ENCODE measurements around the gene ABCB8. TPM values are rescaled to one million over a fixed set of nuclear protein-coding genes. Genes with fewer than 3 reads are reported as not detected.
A peak's percentile ranks its signal among the peaks of the same experiment; 100 is the strongest.

The ABCB8 gene
- total RNA-seq, 1 donor from 2014 or later = 57.4 TPM

DNA sequence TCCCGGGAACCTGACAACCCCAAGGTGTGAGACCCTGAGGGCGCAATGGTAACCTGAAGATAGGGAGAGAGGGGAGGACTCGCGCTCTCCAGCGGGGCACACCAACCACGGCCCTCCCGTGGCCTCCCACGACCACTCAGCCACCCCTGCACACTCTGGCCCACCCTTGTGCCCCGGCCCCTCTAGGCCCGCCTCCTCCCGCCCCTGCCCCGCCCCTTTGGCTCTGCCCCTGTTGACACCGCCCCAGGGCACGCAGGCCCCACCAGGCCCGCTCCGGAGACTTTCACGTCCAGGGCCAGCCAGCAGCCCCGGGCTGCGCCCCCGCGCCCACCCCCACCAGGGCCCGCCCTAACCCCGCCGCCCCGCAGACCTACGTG lies 14.9 kb upstream of the ABCB8 start:
- Mint-ChIP-seq H3K4me1 (peaks cover 69% of the 10 kb centered on the region), H3K27ac (peak overlapping the region; percentile 96), H3K4me3 (peak overlapping the region; percentile 90), H3K9me3 (no peaks in the 10 kb centered on the region), H3K36me3 (ENCODE audit: low read depth) (peaks cover 12% of the 10 kb centered on the region), H3K27me3 (peaks cover 5% of the 10 kb centered on the region)
- intact Hi-C loops (cut with micrococcal nuclease) = loop anchor here (1.0 to 5.0 kb wide), 3 partner anchors 15 to 69 kb away; partner anchors contain the start of genes ABCB8, FASTK, KCNH2 and TMUB1
- DNase-seq = no peak

DNA sequence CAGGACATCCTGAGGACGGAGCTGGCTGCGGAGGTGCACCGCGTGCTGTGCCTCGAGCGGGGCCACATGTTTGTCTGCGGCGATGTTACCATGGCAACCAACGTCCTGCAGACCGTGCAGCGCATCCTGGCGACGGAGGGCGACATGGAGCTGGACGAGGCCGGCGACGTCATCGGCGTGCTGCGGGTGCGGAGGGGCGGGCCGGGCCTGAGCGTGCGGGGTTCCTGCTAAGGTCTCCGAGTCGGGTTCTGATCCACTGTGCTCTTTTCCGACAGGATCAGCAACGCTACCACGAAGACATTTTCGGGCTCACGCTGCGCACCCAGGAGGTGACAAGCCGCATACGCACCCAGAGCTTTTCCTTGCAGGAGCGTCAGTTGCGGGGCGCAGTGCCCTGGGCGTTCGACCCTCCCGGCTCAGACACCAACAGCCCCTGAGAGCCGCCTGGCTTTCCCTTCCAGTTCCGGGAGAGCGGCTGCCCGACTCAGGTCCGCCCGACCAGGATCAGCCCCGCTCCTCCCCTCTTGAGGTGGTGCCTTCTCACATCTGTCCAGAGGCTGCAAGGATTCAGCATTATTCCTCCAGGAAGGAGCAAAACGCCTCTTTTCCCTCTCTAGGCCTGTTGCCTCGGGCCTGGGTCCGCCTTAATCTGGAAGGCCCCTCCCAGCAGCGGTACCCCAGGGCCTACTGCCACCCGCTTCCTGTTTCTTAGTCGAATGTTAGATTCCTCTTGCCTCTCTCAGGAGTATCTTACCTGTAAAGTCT lies 14.3 kb upstream of the ABCB8 start:
- Mint-ChIP-seq H3K27me3 (peaks cover 7% of the 10 kb centered on the region), H3K4me1 (peaks cover 68% of the 10 kb centered on the region), H3K4me3 (peak overlapping the region; percentile 90), H3K9me3 (no peaks in the 10 kb centered on the region), H3K36me3 (ENCODE audit: low read depth) (peaks cover 12% of the 10 kb centered on the region), H3K27ac (peak overlapping the region; percentile 96)
- intact Hi-C loops (cut with micrococcal nuclease) = loop anchor here (1.0 to 5.0 kb wide), 3 partner anchors 14 to 68 kb away; partner anchors contain the start of genes ABCB8, FASTK, KCNH2 and TMUB1
- peak; percentile 97 for DNase-seq

DNA sequence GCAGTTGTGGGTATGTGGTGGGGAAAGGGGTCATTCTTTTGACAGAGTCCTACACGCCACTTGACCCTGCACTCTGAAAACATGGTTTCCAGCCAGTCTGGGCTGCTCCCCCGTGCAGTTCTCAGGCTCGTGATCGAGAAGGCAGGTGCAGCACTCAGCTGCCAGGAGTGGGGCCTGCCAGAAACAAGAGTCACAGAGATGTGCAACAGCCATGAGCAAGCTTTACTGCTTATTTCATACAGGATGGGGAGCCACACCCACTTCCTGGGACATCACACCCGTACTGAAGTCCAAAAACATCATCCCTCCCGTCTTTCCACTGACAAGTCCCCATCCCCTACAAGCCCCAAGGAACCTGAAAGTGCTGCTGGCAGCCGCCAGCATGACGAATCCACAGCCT lies 13.3 kb upstream of the ABCB8 start:
- Mint-ChIP-seq H3K4me3 (peak overlapping the region; percentile 90), H3K9me3 (no peaks in the 10 kb centered on the region), H3K36me3 (ENCODE audit: low read depth) (peaks cover 14% of the 10 kb centered on the region), H3K27ac (peak overlapping the region; percentile 96), H3K4me1 (peaks cover 71% of the 10 kb centered on the region), H3K27me3 (peaks cover 14% of the 10 kb centered on the region)
- peak; percentile 82 for DNase-seq
- intact Hi-C loops (cut with micrococcal nuclease) = loop anchor here (5.0 kb wide), 3 partner anchors 38 to 118 kb away; partner anchors contain the start of genes FASTK, KCNH2 and TMUB1

DNA sequence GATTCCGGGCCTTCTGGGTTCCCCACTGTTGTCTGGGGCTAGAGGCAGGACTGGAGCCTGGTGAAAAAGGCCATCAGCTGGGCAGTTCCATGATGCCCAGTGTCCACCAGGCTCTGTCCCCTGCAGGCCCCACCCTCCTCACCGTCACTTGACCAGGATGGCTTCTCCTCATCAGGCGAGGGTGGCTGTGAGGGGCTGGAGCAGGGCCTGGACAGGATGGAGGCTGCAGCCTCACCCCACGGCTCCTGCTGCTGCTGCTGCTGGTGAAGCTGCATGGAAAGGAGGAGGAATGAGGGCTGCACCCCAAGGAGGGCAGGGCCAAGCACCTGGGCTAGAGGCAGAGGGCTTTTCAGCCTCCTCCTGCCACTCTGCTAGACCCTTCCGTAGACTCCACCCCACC lies 12.3 kb upstream of the ABCB8 start:
- intact Hi-C loops (cut with micrococcal nuclease) = loop anchor here (5.0 kb wide), 1 partner anchor 119 kb away; no protein-coding TSS in a partner anchor
- Mint-ChIP-seq H3K36me3 (ENCODE audit: low read depth) (peaks cover 16% of the 10 kb centered on the region), H3K9me3 (no peaks in the 10 kb centered on the region), H3K4me3 (no peak overlapping the region), H3K27ac (no peak overlapping the region), H3K27me3 (peaks cover 24% of the 10 kb centered on the region), H3K4me1 (peaks cover 61% of the 10 kb centered on the region)
- DNase-seq = no peak

DNA sequence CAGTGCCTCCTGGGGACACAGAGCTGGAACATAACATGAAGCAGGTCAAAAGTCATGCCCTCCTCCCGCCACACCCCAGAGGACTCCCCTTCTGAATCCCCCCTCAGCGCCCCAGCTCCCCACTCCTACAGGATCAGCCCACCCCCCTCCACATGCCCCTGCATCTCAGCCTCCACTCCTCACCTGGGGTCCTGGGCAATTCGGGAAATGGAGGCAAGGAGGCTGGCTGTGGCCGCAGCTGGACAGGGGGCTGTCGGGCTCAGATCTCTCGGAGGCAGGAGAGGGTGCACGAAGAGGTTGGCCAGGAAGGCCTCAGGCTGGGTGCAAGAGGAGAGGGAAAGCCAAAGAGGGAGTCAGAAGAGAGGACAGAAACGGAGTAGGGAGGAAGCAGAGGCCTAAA lies 11.7 kb upstream of the ABCB8 start:
- Mint-ChIP-seq H3K9me3 (no peaks in the 10 kb centered on the region), H3K4me3 (no peak overlapping the region), H3K4me1 (peaks cover 57% of the 10 kb centered on the region), H3K27me3 (peaks cover 27% of the 10 kb centered on the region), H3K27ac (no peak overlapping the region), H3K36me3 (ENCODE audit: low read depth) (peaks cover 16% of the 10 kb centered on the region)
- no peak for DNase-seq
- intact Hi-C loops (cut with micrococcal nuclease) = loop anchor here (5.0 kb wide), 1 partner anchor 119 kb away; no protein-coding TSS in a partner anchor

DNA sequence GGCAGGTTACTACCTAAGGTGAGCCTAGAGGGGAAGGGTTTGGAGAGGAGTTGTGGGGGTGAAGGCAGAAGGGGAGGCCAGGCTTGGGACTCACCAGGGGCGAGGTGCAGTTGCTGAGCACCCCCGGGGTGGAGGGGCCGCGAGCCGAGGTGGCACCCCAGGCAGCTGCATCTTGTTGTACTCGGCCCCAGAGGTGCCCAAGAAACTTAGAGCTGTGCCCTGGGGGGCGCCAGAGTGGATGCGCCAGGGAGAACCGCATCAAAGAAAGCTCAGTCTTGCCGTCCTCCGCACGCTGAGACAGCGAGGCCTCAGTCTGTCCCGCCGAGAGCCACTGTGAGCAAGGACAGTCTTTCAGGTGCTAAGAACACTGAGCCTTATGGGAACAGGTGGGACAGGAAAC lies 11.3 kb upstream of the ABCB8 start:
- peaks cover 27% of the 10 kb centered on the region for H3K27me3 Mint-ChIP-seq
- no peaks in the 10 kb centered on the region for H3K9me3 Mint-ChIP-seq
- peaks cover 53% of the 10 kb centered on the region for H3K4me1 Mint-ChIP-seq
- no peak overlapping the region for H3K4me3 Mint-ChIP-seq
- peaks cover 16% of the 10 kb centered on the region for H3K36me3 Mint-ChIP-seq (ENCODE audit: low read depth)
- intact Hi-C loops (cut with micrococcal nuclease) = loop anchor here (5.0 kb wide), 1 partner anchor 120 kb away; no protein-coding TSS in a partner anchor
- DNase-seq = no peak
- H3K27ac Mint-ChIP-seq = peak overlapping the region; percentile 93

DNA sequence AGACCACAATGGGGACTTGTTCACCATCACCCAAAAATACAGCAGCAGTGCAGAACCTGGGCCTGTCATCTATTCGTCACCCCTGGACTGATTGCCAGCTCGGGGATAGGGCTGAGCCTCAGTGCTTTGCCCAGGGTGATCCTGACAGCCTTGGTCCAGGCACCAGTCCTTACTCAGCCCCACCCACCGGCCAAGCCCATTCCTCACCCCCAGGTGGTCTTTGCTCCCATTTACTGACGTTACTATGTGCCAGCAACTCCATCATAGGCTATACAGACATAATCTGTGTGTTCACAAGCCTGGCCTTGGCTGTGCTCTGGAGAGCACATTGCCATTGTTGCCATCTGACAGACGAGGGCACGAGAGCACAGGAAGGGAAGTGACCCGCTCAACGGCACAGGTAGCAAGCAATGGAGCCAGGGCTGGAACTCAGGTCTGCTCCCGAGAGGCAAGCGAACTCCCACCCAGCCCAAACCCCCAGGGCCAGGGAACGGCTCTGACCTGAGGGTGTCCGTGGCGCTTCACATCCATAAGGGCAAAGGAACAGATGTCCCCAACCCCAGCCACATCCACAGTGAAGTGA lies 10.8 kb upstream of the ABCB8 start:
- DNase-seq = no peak
- Mint-ChIP-seq H3K36me3 (ENCODE audit: low read depth) (peaks cover 14% of the 10 kb centered on the region), H3K4me3 (peak overlapping the region; percentile 86), H3K4me1 (peaks cover 49% of the 10 kb centered on the region), H3K9me3 (no peaks in the 10 kb centered on the region), H3K27me3 (peaks cover 27% of the 10 kb centered on the region), H3K27ac (peak overlapping the region; percentile 93)
- intact Hi-C loops (cut with micrococcal nuclease) = loop anchor here (5.0 kb wide), 1 partner anchor 120 kb away; no protein-coding TSS in a partner anchor

DNA sequence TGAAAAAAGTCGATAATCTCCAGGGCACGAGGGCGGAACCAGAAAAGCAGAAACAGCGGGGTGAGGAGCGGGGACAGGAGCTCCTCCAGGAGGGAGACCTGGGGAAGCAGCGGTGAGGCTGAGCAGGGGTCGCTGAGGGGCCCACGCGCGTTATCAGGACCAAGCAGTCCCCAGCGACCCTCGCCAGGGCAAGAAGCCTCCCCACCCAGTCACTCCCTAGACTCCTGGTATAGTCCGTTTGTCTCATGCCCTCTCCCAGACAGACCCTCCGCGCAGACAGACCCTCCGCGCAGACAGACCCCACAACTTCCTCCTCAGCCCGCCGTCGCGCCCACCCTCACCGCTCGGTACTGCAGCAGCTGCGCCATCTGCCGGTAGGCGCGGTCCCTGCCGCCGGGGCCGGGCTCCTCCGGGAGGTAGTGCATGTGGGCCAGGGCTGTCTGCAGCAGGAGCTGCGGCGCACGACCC lies 10.3 kb upstream of the ABCB8 start:
- H3K27me3 Mint-ChIP-seq = peaks cover 27% of the 10 kb centered on the region
- H3K9me3 Mint-ChIP-seq = no peaks in the 10 kb centered on the region
- peak; percentile 95 for DNase-seq
- peaks cover 43% of the 10 kb centered on the region for H3K4me1 Mint-ChIP-seq
- peaks cover 11% of the 10 kb centered on the region for H3K36me3 Mint-ChIP-seq (ENCODE audit: low read depth)
- H3K27ac Mint-ChIP-seq = peak overlapping the region; percentile 93
- intact Hi-C loops (cut with micrococcal nuclease) = loop anchor here (2.0 to 5.0 kb wide), 2 partner anchors 41 to 121 kb away; partner anchors contain the start of gene SLC4A2
- peak overlapping the region; percentile 86 for H3K4me3 Mint-ChIP-seq

DNA sequence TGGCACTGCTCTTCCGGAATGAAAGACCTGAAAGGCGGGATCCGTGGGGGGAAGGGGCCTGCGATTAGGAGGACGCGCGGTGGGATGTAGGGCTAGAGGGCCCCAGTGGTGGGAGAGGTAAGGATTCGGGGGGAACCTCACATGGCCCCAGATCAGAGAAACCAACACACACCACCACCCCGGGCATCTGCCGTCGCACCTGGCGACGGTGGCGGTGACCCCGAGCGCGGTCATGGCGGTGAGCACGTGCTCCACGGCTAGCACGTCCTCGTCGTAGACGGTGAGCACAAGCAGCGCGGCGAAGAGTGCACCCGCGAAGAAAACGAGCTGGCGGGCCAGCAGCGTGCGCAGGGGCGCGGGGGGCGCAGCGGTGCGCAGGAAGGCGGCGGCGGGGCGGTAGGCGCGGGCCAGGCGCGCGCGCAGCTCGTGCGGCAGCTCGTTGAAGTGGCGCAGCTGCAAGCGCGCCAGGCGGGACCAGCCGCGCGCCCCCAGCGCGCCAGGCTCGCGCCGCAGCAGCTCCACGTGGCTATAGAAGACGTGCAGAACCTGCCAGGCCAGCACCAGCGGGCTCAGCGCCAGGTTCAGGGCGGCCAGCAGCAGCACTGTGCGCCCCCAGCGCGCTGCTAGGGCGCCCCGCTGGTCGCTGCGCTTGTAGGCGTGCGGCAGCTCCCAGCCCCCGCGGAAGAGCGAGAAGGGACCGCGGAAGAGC lies 9.7 kb upstream of the ABCB8 start:
- intact Hi-C loops (cut with micrococcal nuclease) = loop anchor here (2.0 to 5.0 kb wide), 2 partner anchors 40 to 121 kb away; partner anchors contain the start of gene SLC4A2
- Mint-ChIP-seq H3K27ac (peak overlapping the region; percentile 93), H3K4me3 (peak overlapping the region; percentile 86), H3K36me3 (ENCODE audit: low read depth) (peaks cover 11% of the 10 kb centered on the region), H3K27me3 (peaks cover 27% of the 10 kb centered on the region), H3K9me3 (no peaks in the 10 kb centered on the region), H3K4me1 (peaks cover 41% of the 10 kb centered on the region)
- DNase-seq = peak; percentile 80

DNA sequence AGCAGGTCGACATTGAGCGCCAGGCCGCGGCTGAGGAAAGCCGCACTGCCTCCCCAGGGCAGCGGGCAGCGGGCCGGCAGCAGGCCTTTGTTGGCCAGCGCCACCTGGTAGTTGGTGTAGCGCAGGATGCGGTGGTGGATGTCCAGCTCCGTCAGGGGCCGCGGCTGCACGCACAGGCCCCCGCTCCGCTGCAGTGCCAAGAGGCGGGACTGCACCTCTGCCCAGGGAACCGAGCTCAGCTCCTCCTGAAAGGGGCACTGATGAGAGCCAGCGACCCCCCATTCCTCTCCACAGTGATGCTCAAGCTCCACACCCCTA lies 9.2 kb upstream of the ABCB8 start:
- DNase-seq = no peak
- Mint-ChIP-seq H3K27ac (peak overlapping the region; percentile 85), H3K36me3 (ENCODE audit: low read depth) (peaks cover 11% of the 10 kb centered on the region), H3K27me3 (peaks cover 27% of the 10 kb centered on the region), H3K4me1 (peaks cover 39% of the 10 kb centered on the region), H3K4me3 (peak overlapping the region; percentile 75), H3K9me3 (no peaks in the 10 kb centered on the region)
- intact Hi-C loops (cut with micrococcal nuclease) = loop anchor here (2.0 to 5.0 kb wide), 2 partner anchors 40 to 122 kb away; partner anchors contain the start of gene SLC4A2

DNA sequence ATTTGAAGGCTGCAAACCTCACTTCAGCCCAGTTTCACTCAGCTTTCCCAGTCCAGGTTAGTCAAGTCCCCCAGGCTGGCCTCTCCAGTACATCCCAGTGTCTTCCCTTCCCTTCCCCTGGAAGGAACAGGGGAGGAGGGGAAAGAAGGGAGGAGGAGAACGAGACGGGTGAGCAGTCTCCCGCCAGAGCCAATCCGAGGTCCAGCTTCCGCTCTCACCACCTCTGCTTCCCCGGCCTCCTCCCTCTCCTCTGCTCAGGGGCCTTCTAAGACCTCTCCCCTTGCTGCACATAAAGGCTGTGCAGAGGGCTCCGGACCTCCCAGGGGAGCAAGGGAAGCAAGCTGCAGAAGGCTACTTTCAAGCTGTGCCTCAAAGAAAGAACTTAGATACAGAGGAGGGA lies 8.0 kb upstream of the ABCB8 start:
- H3K9me3 Mint-ChIP-seq = no peaks in the 10 kb centered on the region
- H3K27me3 Mint-ChIP-seq = peaks cover 29% of the 10 kb centered on the region
- DNase-seq = no peak
- peaks cover 5% of the 10 kb centered on the region for H3K36me3 Mint-ChIP-seq (ENCODE audit: low read depth)
- peak overlapping the region; percentile 29 for H3K27ac Mint-ChIP-seq
- peaks cover 27% of the 10 kb centered on the region for H3K4me1 Mint-ChIP-seq
- intact Hi-C loops (cut with micrococcal nuclease) = no loop called here
- H3K4me3 Mint-ChIP-seq = no peak overlapping the region

DNA sequence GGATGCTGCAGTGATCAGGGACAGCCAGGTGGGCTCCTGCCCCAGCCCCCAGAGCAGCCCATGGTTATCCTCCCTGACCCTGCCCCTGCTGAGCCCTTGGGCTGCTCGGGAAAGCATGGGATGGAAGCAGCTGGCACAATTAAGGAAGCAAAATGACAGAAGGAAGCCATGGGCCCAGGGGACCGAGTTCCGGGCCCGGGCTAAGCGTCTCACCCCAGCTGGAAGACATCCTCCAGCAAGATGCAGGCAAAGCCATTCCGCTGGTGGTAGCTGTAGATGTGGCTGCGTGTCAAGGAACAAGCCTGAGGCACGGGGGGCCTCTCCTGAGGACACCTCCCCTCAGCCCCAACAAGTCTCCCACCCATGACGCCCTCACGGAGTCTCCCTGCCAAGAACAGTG lies 5.0 kb upstream of the ABCB8 start:
- DNase-seq = no peak
- Mint-ChIP-seq H3K36me3 (ENCODE audit: low read depth) (peaks cover 4% of the 10 kb centered on the region), H3K4me3 (no peak overlapping the region), H3K27me3 (peaks cover 25% of the 10 kb centered on the region), H3K9me3 (no peaks in the 10 kb centered on the region), H3K27ac (no peak overlapping the region), H3K4me1 (peaks cover 19% of the 10 kb centered on the region)
- intact Hi-C loops (cut with micrococcal nuclease) = no loop called here

DNA sequence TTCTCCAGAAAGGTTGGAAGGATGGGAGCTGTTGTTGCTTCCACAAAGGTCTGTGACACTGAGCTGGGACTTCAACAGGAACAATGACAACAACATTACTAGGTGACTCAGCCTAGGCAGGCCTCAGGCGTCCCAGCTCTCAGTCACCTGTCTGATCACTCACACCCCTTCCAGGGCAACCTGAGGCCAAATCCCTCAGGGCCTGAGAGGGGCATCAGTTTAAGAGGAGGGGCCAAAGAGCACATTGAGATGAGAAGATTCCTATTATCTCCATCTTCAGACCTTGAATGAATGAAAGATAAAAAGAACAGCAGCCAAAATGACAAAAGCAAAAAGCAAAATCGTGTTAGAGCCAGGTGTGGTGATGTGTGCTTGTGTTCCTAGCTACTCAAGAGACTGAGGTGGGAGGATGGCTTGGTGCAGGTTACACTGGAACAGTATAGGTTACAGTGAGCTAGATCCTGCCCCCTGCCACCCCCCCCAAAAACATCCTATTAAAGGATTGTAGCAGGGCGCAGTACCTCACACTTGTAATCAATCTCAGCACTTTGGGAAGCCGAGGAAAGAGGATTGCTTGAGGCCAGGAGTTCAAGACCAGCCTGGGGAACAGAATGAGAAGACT lies 3.7 kb upstream of the ABCB8 start, which contains the start of gene ATG9B:
TSS of gene ATG9B (minus strand) at position 60 of the 622 bp plus-strand sequence. CDS start 71 bp downstream, outside the sequence.
- intact Hi-C loops (cut with micrococcal nuclease) = no loop called here
- H3K27ac Mint-ChIP-seq = no peak within 1 kb of the TSS
- peaks cover 18% of the 10 kb centered on the region for H3K4me1 Mint-ChIP-seq
- no peak within 1 kb of the TSS for H3K4me3 Mint-ChIP-seq
- H3K9me3 Mint-ChIP-seq = no peaks in the 10 kb centered on the region
- H3K36me3 Mint-ChIP-seq (ENCODE audit: low read depth) = peaks cover 4% of the 10 kb centered on the region
- H3K27me3 Mint-ChIP-seq = peaks cover 18% of the 10 kb centered on the region
- no peak for DNase-seq
